HepG2 (cell line): Measurements from ENCODE around the gene KAZALD1.
A peak's percentile ranks its signal among the peaks of the same experiment; 100 is the strongest.

Experiments used
- ATF3 ChIP-seq: sonication (generic); formaldehyde crosslinking; IDR thresholded peaks from 2 replicates; pipeline ENCODE4 v1.4.0; 2020; ENCODE audit warnings: missing genetic modification reagents
- ATF7 ChIP-seq, 2 experiments: fragments of 450-650 bp in 1 of 2; sonication (generic) in 1 of 2; formaldehyde crosslinking in 1 of 2; IDR thresholded peaks; 2 replicates each; pipeline versions ENCODE4 v1.4.0 to v1.6.1; 2016 to 2020; ENCODE audit warnings: antibody characterized with exemption in 1 of 2, mild to moderate bottlenecking in 1 of 2, missing genetic modification reagents in 1 of 2
- ETS1 ChIP-seq: sonication (generic); formaldehyde crosslinking; IDR thresholded peaks from 2 replicates; pipeline ENCODE4 v1.4.0; 2020; ENCODE audit warnings: missing genetic modification reagents
- NR2F2 ChIP-seq: IDR thresholded peaks from 2 replicates; pipeline ENCODE4 v1.6.1; 2012; ENCODE audit warnings: low read depth, inconsistent platforms, borderline replicate concordance
- REST ChIP-seq, 2 experiments: IDR thresholded peaks; 2 replicates each; pipeline ENCODE4 v1.6.1; 2011 to 2012; ENCODE audit warnings: low read length in 2 of 2, borderline replicate concordance in 1 of 2, low read depth in 1 of 2, mild to moderate bottlenecking in 1 of 2, moderate library complexity in 1 of 2
- ZNF484 ChIP-seq: sonication (generic); formaldehyde crosslinking; IDR thresholded peaks from 2 replicates; pipeline ENCODE4 v1.5.1; 2020; ENCODE audit warnings: mild to moderate bottlenecking, low read depth, missing genetic modification reagents, borderline replicate concordance
- ZNF589 ChIP-seq: sonication (generic); formaldehyde crosslinking; conservative IDR thresholded peaks from 2 replicates; pipeline ENCODE4 v1.8.0; 2022; ENCODE audit warnings: mild to moderate bottlenecking, moderate library complexity, missing genetic modification reagents
- ZNF614 ChIP-seq: IDR thresholded peaks from 2 replicates; pipeline ENCODE4 v1.6.1; 2018; ENCODE audit warnings: missing biosample characterization, missing genetic modification reagents, inconsistent platforms, borderline replicate concordance

- TF ChIP-seq NR2F2 (no peak), ETS1 (no peak), ATF3 (CRISPR knock-in tag) (no peak), ZNF614 (no peak; the same call in 1 of the 2 replicates), REST (IDR thresholded peaks at IDR 0.05; ENCODE audit: borderline replicate concordance in 1 of 2, low read depth in 1 of 2, low read length in 2 of 2) (no peak), ZNF484 (CRISPR knock-in tag) (no peak), ZNF589 (CRISPR knock-in tag) (peak; percentile 32; the same call in 1 of the 2 replicates), ATF7 (IDR thresholded peaks at IDR 0.05) (no peak), ATF7 (CRISPR knock-in tag; IDR thresholded peaks at IDR 0.05) (no peak)
Measured at GRCh38 chr10:101012525-101013364, 49.0 kb upstream of the KAZALD1 start.
